ENCODE measurements around the gene VMO1. TPM values are rescaled to one million over a fixed set of nuclear protein-coding genes. Genes with fewer than 3 reads are reported as not detected.
"Not testable (repeated sequence)": the region's sequence is repeated elsewhere in the genome, so short reads cannot be mapped to it uniquely, and the experiment has no call there.

The VMO1 gene
- total and polyA plus RNA-seq, 9 of the 15 experiments (the other 6 are each of a cell fraction or from before 2014, with no cell fraction given), result 0.31 TPM; not detected in 8

DNA sequence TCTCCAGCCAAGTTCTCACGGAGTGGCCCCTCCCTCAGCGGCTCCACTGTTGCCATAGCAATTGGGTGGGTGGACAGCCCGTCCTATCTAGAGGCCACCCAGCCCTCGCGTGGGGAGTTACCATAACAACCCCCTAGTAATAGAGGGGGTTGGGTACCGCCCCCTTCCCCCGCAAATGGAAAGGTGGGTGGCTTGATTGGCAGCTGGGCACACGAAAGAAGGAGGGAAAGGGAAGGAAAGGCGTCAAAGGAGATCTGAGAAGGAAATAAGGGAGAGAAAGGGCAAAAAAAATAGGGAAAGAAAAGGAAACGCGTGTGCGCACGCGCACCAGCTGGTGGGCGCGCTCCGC, 46.6 kb upstream of the VMO1 start:
- peak overlapping the region; percentile 94 for H3K4me2 ChIP-seq (ENCODE audit: insufficient read depth, low read length)
- CTCF ChIA-PET (ENCODE audit: low intra/inter-chr PET ratio); H3K27me3 ChIP-seq (ENCODE audit: control insufficient read depth in 2 of 2, insufficient read depth in 2 of 2, low read length in 2 of 2); H3K9me3 ChIP-seq (replicated peaks; ENCODE audit: control insufficient read depth, insufficient read depth, low read depth, low read length); DNase-seq (ENCODE audit: extremely low read depth in 1 of 4, low spot score in 3 of 4); FAIRE-seq; H3K9me1 ChIP-seq (ENCODE audit: control insufficient read depth, insufficient read depth, low read length); BruUV-seq (replicated peaks); in situ Hi-C loops (cut with MboI); H4K20me1 ChIP-seq (replicated peaks; ENCODE audit: control insufficient read depth, insufficient read depth, low read length); H3K36me3 ChIP-seq (ENCODE audit: control insufficient read depth, insufficient read depth, low read length); POLR2A ChIA-PET; ATAC-seq: not testable (repeated sequence)
- H3K4me3 ChIP-seq, result peak overlapping the region; percentile 81
- H3K4me1 ChIP-seq (replicated peaks in 1 of 2; ENCODE audit: control insufficient read depth in 2 of 2, insufficient read depth in 2 of 2, low read length in 2 of 2), result peaks cover 19 to 35% of the 10 kb centered on the region in 2 experiments; a peak in 4 of 5 replicates
- H3K9ac ChIP-seq (ENCODE audit: insufficient read depth in 1 of 2, low read depth in 2 of 2, low read length in 2 of 2), result peak overlapping the region; percentile 61 to 93
- peak overlapping the region; percentile 69 for H3K27ac ChIP-seq (ENCODE audit: extremely low read depth, low read depth, low read length)
- H3K79me2 ChIP-seq (ENCODE audit: control insufficient read depth, insufficient read depth, low read length), result peaks cover 45% of the 10 kb centered on the region
- WGBS (ENCODE audit: insufficient coverage, low coverage, missing lambda C conversion rate), result 0% methylated on average over 2 of the region's 17 CpGs
- H2AFZ ChIP-seq (ENCODE audit: low read depth, low read length), result peak overlapping the region; percentile 77
- intact Hi-C loops (cut with micrococcal nuclease), result loop anchor here (1.0 kb wide), 1 partner anchor 37 kb away; the partner anchor contains the start of gene PSMB6
- TF ChIP-seq, protein P1, sequence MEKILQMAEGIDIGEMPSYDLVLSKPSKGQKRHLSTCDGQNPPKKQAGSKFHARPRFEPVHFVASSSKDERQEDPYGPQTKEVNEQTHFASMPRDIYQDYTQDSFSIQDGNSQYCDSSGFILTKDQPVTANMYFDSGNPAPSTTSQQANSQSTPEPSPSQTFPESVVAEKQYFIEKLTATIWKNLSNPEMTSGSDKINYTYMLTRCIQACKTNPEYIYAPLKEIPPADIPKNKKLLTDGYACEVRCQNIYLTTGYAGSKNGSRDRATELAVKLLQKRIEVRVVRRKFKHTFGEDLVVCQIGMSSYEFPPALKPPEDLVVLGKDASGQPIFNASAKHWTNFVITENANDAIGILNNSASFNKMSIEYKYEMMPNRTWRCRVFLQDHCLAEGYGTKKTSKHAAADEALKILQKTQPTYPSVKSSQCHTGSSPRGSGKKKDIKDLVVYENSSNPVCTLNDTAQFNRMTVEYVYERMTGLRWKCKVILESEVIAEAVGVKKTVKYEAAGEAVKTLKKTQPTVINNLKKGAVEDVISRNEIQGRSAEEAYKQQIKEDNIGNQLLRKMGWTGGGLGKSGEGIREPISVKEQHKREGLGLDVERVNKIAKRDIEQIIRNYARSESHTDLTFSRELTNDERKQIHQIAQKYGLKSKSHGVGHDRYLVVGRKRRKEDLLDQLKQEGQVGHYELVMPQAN (IDR thresholded peaks at IDR 0.05; ENCODE audit: borderline replicate concordance), result 0 out of 2 replicates have a peak, but pooled peaks have one; percentile 47
- TF ChIP-seq, protein P2, sequence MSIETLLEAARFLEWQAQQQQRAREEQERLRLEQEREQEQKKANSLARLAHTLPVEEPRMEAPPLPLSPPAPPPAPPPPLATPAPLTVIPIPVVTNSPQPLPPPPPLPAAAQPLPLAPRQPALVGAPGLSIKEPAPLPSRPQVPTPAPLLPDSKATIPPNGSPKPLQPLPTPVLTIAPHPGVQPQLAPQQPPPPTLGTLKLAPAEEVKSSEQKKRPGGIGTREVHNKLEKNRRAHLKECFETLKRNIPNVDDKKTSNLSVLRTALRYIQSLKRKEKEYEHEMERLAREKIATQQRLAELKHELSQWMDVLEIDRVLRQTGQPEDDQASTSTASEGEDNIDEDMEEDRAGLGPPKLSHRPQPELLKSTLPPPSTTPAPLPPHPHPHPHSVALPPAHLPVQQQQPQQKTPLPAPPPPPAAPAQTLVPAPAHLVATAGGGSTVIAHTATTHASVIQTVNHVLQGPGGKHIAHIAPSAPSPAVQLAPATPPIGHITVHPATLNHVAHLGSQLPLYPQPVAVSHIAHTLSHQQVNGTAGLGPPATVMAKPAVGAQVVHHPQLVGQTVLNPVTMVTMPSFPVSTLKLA (conservative IDR thresholded peaks at IDR 0.05), result peak; percentile 48 to 69; a peak in 3 of 4 replicates
- TF ChIP-seq EGR1 (conservative IDR thresholded peaks at IDR 0.05), result peak; percentile 99
- peak; percentile 94 for TF ChIP-seq ZNF512 (tag; IDR thresholded peaks at IDR 0.05)
- peak in 1 of 2 experiments; percentile 80; a peak in 2 of 4 replicates for TF ChIP-seq CSDE1 (IDR thresholded peaks at IDR 0.05)
- 0 out of 4 replicates have a peak, but pooled peaks of 1 of the 2 experiments have one; percentile 27 for TF ChIP-seq FOXK2 (conservative IDR thresholded peaks at IDR 0.05 in 1 of 2, IDR thresholded peaks at IDR 0.05 in 1 of 2; ENCODE audit: low read depth in 2 of 2)
- TF ChIP-seq RFX1 (IDR thresholded peaks at IDR 0.05), result peak; percentile 96
- peak; percentile 28; the same call in 1 of the 2 replicates for TF ChIP-seq KLF1 (tag; IDR thresholded peaks at IDR 0.05)
- peak; percentile 77 for TF ChIP-seq HINFP (tag; conservative IDR thresholded peaks at IDR 0.05; ENCODE audit: low read depth)
- TF ChIP-seq DPF2 (IDR thresholded peaks at IDR 0.05), result peak; percentile 53
- peak; percentile 75; the same call in 1 of the 2 replicates for TF ChIP-seq L3MBTL2 (IDR thresholded peaks at IDR 0.05)
- peak; percentile 59; the same call in 1 of the 2 replicates for TF ChIP-seq HDAC2 (IDR thresholded peaks at IDR 0.05)
- TF ChIP-seq HDAC1 (IDR thresholded peaks at IDR 0.05), result peak in 1 of 2 experiments; percentile 73; a peak in 2 of 4 replicates
- peak; percentile 82 for TF ChIP-seq DACH1 (IDR thresholded peaks at IDR 0.05; ENCODE audit: partially characterized antibody)
- TF ChIP-seq, protein P3, sequence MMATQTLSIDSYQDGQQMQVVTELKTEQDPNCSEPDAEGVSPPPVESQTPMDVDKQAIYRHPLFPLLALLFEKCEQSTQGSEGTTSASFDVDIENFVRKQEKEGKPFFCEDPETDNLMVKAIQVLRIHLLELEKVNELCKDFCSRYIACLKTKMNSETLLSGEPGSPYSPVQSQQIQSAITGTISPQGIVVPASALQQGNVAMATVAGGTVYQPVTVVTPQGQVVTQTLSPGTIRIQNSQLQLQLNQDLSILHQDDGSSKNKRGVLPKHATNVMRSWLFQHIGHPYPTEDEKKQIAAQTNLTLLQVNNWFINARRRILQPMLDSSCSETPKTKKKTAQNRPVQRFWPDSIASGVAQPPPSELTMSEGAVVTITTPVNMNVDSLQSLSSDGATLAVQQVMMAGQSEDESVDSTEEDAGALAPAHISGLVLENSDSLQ (IDR thresholded peaks at IDR 0.05), result peak; percentile 72; the same call in 1 of the 2 replicates
